ENCODE measurements around the gene LMO1. TPM values are rescaled to one million over a fixed set of nuclear protein-coding genes. Genes with fewer than 3 reads are reported as not detected.

LMO1 gene
- total RNA-seq, 4 donors from 2014 or later = 0.50 TPM; not detected in 3

- H3K27ac ChIP-seq (replicated peaks in 1 of 4) = no peak overlapping the region
- no peak for DNase-seq (ENCODE audit: extremely low spot score)
- WGBS = 89% methylated on average over 8 of the region's 8 CpGs
- H3K4me1 ChIP-seq = peaks cover 3 to 8% (median 7%) of the 10 kb centered on the region in 4 donors
- no peak overlapping the region for H3K4me3 ChIP-seq
- no peaks in the 10 kb centered on the region for H3K36me3 ChIP-seq
- no peaks in the 10 kb centered on the region for H3K9me3 ChIP-seq
- intact Hi-C loops (cut with DNase I) = no loop called here
- no peak for TF ChIP-seq EP300 (IDR thresholded peaks at IDR 0.05)
- peaks cover 0 to 2% (median 0%) of the 10 kb centered on the region in 4 donors for H3K27me3 ChIP-seq
Measured at GRCh38 chr11:8294251-8294935, 30.7 kb upstream of the LMO1 start.

GRCh38 chr11:8293171-8293570 lies 29.5 kb upstream of the LMO1 start:
- H3K9me3 ChIP-seq = no peaks in the 10 kb centered on the region
- no peaks in the 10 kb centered on the region for H3K36me3 ChIP-seq
- no peak for DNase-seq (ENCODE audit: extremely low spot score)
- no peak for TF ChIP-seq CTCF (IDR thresholded peaks at IDR 0.05)
- TF ChIP-seq POLR2AphosphoS5 (IDR thresholded peaks at IDR 0.05) = no peak
- no peak for TF ChIP-seq POLR2A (IDR thresholded peaks at IDR 0.05; ENCODE audit: low read depth)
- no peak for TF ChIP-seq EP300 (IDR thresholded peaks at IDR 0.05)
- H3K4me1 ChIP-seq = peaks cover 5 to 9% (median 8%) of the 10 kb centered on the region in 4 donors
- intact Hi-C loops (cut with DNase I) = no loop called here
- H3K27ac ChIP-seq (replicated peaks in 1 of 4) = no peak overlapping the region
- H3K27me3 ChIP-seq = no peaks in the 10 kb centered on the region
- WGBS = 94% methylated on average over 7 of the region's 7 CpGs
- no peak overlapping the region for H3K4me3 ChIP-seq

- intact Hi-C loops (cut with DNase I) = no loop called here
- TF ChIP-seq POLR2AphosphoS5 (IDR thresholded peaks at IDR 0.05) (no peak), CTCF (IDR thresholded peaks at IDR 0.05) (no peak), EP300 (IDR thresholded peaks at IDR 0.05) (no peak)
- WGBS = 98% methylated on average over 8 of the region's 10 CpGs
- Histone ChIP-seq H3K4me1 (peaks cover 5 to 9% (median 8%) of the 10 kb centered on the region in 4 donors), H3K27me3 (no peaks in the 10 kb centered on the region), H3K9me3 (no peaks in the 10 kb centered on the region), H3K36me3 (no peaks in the 10 kb centered on the region), H3K27ac (replicated peaks in 1 of 4) (no peak overlapping the region), H3K4me3 (no peak overlapping the region)
- DNase-seq (ENCODE audit: extremely low spot score) = no peak
Measured at GRCh38 chr11:8292351-8292750, 28.7 kb upstream of the LMO1 start.

- WGBS = 83% methylated on average over 9 of the region's 11 CpGs
- Histone ChIP-seq H3K4me3 (no peak overlapping the region), H3K9me3 (no peaks in the 10 kb centered on the region), H3K27ac (replicated peaks in 1 of 4) (no peak overlapping the region), H3K36me3 (no peaks in the 10 kb centered on the region), H3K4me1 (peaks cover 5 to 9% (median 8%) of the 10 kb centered on the region in 4 donors), H3K27me3 (no peaks in the 10 kb centered on the region)
- TF ChIP-seq POLR2A (IDR thresholded peaks at IDR 0.05; ENCODE audit: low read depth) = no peak
- TF ChIP-seq POLR2AphosphoS5 (IDR thresholded peaks at IDR 0.05) = no peak
- no peak for TF ChIP-seq EP300 (IDR thresholded peaks at IDR 0.05)
- no peak for TF ChIP-seq CTCF (IDR thresholded peaks at IDR 0.05)
- intact Hi-C loops (cut with DNase I) = no loop called here
- DNase-seq (ENCODE audit: extremely low spot score) = no peak
Measured at GRCh38 chr11:8291421-8292350, 28.0 kb upstream of the LMO1 start.

GRCh38 chr11:8290081-8290810 lies 26.6 kb upstream of the LMO1 start:
- intact Hi-C loops (cut with DNase I) = no loop called here
- no peaks in the 10 kb centered on the region for H3K9me3 ChIP-seq
- H3K36me3 ChIP-seq = no peaks in the 10 kb centered on the region
- TF ChIP-seq POLR2AphosphoS5 (IDR thresholded peaks at IDR 0.05) = no peak
- no peak for TF ChIP-seq CTCF (IDR thresholded peaks at IDR 0.05)
- TF ChIP-seq EP300 (IDR thresholded peaks at IDR 0.05) = no peak
- no peak for TF ChIP-seq POLR2A (IDR thresholded peaks at IDR 0.05; ENCODE audit: low read depth)
- H3K4me3 ChIP-seq = no peak overlapping the region
- no peak overlapping the region for H3K27ac ChIP-seq (replicated peaks in 1 of 4)
- no peak for DNase-seq (ENCODE audit: extremely low spot score)
- WGBS = 95% methylated on average over 8 of the region's 8 CpGs
- H3K27me3 ChIP-seq = no peaks in the 10 kb centered on the region
- H3K4me1 ChIP-seq = peaks cover 4 to 9% (median 6%) of the 10 kb centered on the region in 4 donors

All from esophagus muscularis mucosa (tissue), 4 donors.